ENCODE measurements around the gene SGMS1. TPM values are rescaled to one million over a fixed set of nuclear protein-coding genes. Genes with fewer than 3 reads are reported as not detected.
"Not testable (repeated sequence)": the region's sequence is repeated elsewhere in the genome, so short reads cannot be mapped to it uniquely, and the experiment has no call there.

The SGMS1 gene
- total and polyA plus RNA-seq, 3 donors from 2014 or later: 30.6 to 90.9 (median 63.2) TPM

DNA sequence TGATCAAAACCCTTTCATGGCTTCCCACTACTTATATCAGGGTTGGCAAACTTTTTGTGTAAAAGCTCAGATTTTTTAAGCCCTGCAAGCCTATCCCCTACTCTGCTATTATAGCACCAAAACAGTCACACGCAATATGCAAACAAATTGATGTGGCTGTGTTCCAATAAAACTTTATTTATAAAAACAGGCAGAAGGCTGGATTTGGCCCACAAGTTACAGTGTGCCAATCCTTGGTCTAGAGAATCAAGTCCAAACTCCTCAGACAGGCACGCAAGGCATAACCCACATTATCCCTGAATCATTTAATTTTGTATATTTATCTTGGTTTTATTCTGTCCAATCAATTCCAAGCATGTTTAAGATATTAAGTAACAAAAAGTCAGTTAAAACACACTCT lies 71.9 kb downstream of the SGMS1 start:
- no peak for DNase-seq
- TF ChIP-seq POLR2A (IDR thresholded peaks at IDR 0.05): no peak
- TF ChIP-seq, protein P1, sequence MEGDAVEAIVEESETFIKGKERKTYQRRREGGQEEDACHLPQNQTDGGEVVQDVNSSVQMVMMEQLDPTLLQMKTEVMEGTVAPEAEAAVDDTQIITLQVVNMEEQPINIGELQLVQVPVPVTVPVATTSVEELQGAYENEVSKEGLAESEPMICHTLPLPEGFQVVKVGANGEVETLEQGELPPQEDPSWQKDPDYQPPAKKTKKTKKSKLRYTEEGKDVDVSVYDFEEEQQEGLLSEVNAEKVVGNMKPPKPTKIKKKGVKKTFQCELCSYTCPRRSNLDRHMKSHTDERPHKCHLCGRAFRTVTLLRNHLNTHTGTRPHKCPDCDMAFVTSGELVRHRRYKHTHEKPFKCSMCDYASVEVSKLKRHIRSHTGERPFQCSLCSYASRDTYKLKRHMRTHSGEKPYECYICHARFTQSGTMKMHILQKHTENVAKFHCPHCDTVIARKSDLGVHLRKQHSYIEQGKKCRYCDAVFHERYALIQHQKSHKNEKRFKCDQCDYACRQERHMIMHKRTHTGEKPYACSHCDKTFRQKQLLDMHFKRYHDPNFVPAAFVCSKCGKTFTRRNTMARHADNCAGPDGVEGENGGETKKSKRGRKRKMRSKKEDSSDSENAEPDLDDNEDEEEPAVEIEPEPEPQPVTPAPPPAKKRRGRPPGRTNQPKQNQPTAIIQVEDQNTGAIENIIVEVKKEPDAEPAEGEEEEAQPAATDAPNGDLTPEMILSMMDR (IDR thresholded peaks at IDR 0.05): no peak
- intact Hi-C loops (cut with DNase I; ENCODE audit: low total_unique reads): no loop called here
- Histone ChIP-seq H3K27me3 (no peaks in the 10 kb centered on the region), H3K36me3 (ENCODE audit: low read depth, missing control alignments) (no peaks in the 10 kb centered on the region), H3K4me1 (peaks cover 49% of the 10 kb centered on the region), H3K9me3 (no peaks in the 10 kb centered on the region), H3K4me3 (no peak overlapping the region), H3K27ac (peak overlapping the region; percentile 29 to 50)
- WGBS, 2 donors: 85 to 86% methylated on average over 2 of the region's 2 CpGs

DNA sequence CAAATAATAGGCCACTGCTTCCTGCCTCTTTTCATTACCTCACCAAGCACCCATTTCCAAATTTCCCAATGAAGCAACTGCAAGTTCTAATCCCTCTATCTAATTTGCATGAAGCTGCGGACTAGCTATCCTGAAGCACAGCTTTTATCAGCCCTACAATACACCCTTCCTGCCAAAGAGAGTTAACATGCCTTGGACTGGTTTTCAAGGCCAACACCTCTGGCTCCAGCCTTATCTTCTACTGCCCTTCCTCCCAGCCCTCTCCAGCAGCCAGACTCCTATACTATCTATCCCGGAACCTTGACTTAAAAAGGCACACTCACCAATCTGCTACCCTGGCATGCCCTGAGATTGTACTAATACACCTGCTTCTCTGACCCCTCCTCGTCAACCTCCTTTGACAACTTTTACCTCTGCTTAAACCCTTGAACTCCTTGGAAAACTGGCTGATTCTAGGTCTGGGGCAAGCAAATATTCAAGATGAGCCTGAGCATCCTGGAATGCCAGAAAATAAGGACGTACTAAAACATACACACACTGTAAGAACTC lies 73.4 kb downstream of the SGMS1 start:
- intact Hi-C loops (cut with DNase I; ENCODE audit: low total_unique reads): no loop called here
- Histone ChIP-seq H3K27me3 (no peaks in the 10 kb centered on the region), H3K36me3 (ENCODE audit: low read depth, missing control alignments) (no peaks in the 10 kb centered on the region), H3K4me1 (peaks cover 38% of the 10 kb centered on the region), H3K27ac (no peak overlapping the region), H3K9me3 (no peaks in the 10 kb centered on the region), H3K4me3 (no peak overlapping the region)
- 39 to 48% methylated on average over 4 of the region's 4 CpGs for WGBS, 2 donors
- DNase-seq: peak; percentile 57
- TF ChIP-seq, protein P1 (IDR thresholded peaks at IDR 0.05): no peak
- no peak for TF ChIP-seq POLR2A (IDR thresholded peaks at IDR 0.05)

DNA sequence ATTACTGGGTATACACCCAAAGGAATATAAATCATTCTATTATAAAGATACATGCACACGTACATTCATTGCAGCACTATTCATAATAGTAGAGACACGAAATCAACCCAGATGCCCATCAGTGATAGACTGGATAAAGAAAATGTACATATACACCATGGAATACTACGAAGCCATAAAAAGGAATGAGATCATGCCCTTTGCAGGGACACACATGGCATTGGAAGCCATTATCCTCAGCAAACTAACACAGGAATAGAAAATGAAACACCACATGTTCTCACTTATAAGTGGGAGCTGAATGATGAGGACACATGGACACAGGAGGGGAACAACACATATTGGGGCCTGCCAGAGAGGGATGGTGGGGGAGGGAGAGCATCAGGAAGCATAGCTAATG lies 74.6 kb downstream of the SGMS1 start:
- H3K36me3 ChIP-seq (ENCODE audit: low read depth, missing control alignments); H3K27ac ChIP-seq; DNase-seq; H3K4me3 ChIP-seq; intact Hi-C loops (cut with DNase I; ENCODE audit: low total_unique reads); H3K9me3 ChIP-seq; H3K27me3 ChIP-seq: not testable (repeated sequence)
- peaks cover 27% of the 10 kb centered on the region for H3K4me1 ChIP-seq
- WGBS, 2 donors: 91 to 94% methylated on average over 3 of the region's 3 CpGs

DNA sequence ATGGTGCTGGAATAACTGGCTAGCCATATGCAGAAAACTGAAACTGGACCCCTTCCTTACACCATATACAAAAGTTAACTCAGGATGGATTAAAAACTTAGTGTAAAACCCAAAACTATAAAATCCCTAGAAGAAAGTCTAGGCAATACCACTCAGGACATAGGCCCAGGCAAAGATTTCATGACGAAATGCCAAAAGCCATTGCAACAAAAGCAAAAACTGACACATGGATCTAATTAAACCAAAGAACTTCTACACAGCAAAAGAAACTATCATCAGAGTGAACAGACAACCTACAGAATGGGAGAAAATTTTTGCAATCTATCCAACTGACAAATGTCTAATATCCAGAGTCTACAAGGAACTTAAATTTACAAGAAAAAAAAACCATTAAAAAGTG lies 75.3 kb downstream of the SGMS1 start:
- H3K9me3 ChIP-seq; H3K4me3 ChIP-seq; intact Hi-C loops (cut with DNase I; ENCODE audit: low total_unique reads); DNase-seq; H3K27ac ChIP-seq; H3K27me3 ChIP-seq; H3K36me3 ChIP-seq (ENCODE audit: low read depth, missing control alignments): not testable (repeated sequence)
- peaks cover 25% of the 10 kb centered on the region for H3K4me1 ChIP-seq
- 90 to 95% methylated on average over 1 of the region's 1 CpG for WGBS, 2 donors

DNA sequence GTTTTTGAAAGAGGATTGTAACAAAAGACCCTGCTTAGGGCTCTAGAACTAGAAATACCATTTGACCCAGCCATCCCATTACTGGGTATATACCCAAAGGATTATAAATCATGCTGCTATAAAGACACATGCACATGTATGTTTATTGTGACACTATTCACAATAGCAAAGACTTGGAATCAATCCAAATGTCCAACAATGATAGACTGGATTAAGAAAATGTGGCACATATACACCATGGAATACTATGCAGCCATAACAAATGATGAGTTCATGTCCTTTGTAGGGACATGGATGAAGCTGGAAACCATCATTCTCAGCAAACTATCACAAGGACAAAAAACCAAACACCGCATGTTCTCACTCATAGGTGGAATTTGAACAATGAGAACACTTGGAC lies 77.5 kb downstream of the SGMS1 start:
- DNase-seq; H3K27me3 ChIP-seq; H3K27ac ChIP-seq; H3K4me3 ChIP-seq; intact Hi-C loops (cut with DNase I; ENCODE audit: low total_unique reads); H3K36me3 ChIP-seq (ENCODE audit: low read depth, missing control alignments); H3K9me3 ChIP-seq: not testable (repeated sequence)
- WGBS, 2 donors: 96 to 100% methylated on average over 1 of the region's 1 CpG
- H3K4me1 ChIP-seq: peaks cover 15% of the 10 kb centered on the region

DNA sequence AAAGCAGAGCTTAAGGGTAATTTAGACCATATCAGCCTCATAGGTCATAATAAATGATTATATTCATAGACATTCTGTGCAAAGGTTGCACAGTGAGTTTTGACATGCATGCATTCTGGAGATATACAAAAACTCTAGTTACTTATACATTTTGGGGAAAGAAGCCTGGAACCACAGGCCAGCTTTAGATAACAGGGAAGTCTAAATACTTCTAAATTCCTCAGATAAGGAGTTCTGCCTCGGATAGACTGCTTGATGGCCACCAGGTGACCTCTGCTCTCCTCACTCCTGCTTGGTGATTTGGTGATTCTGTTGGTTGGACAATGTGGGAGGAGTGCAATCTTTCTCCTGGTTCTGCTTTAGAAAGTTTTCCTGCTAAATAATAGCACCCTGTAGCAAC lies 77.9 kb downstream of the SGMS1 start:
- no peak for DNase-seq
- intact Hi-C loops (cut with DNase I; ENCODE audit: low total_unique reads): no loop called here

More for the DNA sequence above, 77.9 kb downstream of the SGMS1 start:
- Histone ChIP-seq H3K4me3 (no peak overlapping the region), H3K4me1 (peaks cover 11% of the 10 kb centered on the region), H3K27ac (no peak overlapping the region), H3K27me3 (no peaks in the 10 kb centered on the region), H3K9me3 (no peaks in the 10 kb centered on the region), H3K36me3 (ENCODE audit: low read depth, missing control alignments) (no peaks in the 10 kb centered on the region)
- TF ChIP-seq, protein P1 (IDR thresholded peaks at IDR 0.05): no peak
- no peak for TF ChIP-seq POLR2A (IDR thresholded peaks at IDR 0.05)
- WGBS, 2 donors: 55 to 57% methylated on average over 1 of the region's 1 CpG

All from testis (tissue), 3 donors.